Stomach (tissue), 9 donors: ENCODE results near the gene KRT14. TPM values are rescaled to one million over a fixed set of nuclear protein-coding genes. Genes with fewer than 3 reads are reported as not detected.

Experiments used
- DNase-seq, 2 donors: peaks; one replicate each; pipeline versions ENCODE4 v3.0.0 to v3.0.0-alpha.2; 2013 to 2019
- H3K27ac ChIP-seq, 5 donors: fragments of 200-600 bp in 4 of 5; sonication (generic) in 4 of 5; one replicate each; pipeline ENCODE4 v1.5.1; 2013 to 2019; ENCODE audit warnings: mild to moderate bottlenecking in 1 of 5, moderate library complexity in 1 of 5
- H3K27me3 ChIP-seq, 3 donors: fragments of 200-600 bp; sonication (generic); one replicate each; pipeline ENCODE4 v1.5.1; 2017 to 2019; ENCODE audit warnings: mixed run types in 1 of 3
- H3K36me3 ChIP-seq, 4 donors: fragments of 200-600 bp; sonication (generic); 1 replicate in 3 of 4; 2 replicates in 1 of 4; pipeline ENCODE4 v1.5.1; 2016 to 2019
- H3K4me1 ChIP-seq, 4 donors: fragments of 200-600 bp; sonication (generic); one replicate each; pipeline ENCODE4 v1.5.1; 2016 to 2019
- H3K4me3 ChIP-seq, 4 donors: fragments of 200-600 bp; sonication (generic) in 3 of 4; one replicate each; pipeline ENCODE4 v1.5.1; 2016 to 2019; ENCODE audit warnings: mild to moderate bottlenecking in 1 of 4
- H3K9me3 ChIP-seq, 4 donors: fragments of 200-600 bp; sonication (generic); one replicate each; pipeline ENCODE4 v1.5.1; 2016 to 2019
- CTCF ChIP-seq, 7 experiments: fragments of 450-650 bp in 4 of 7; fragments of 200-600 bp in 3 of 7; sonication (generic) in 3 of 7; IDR thresholded peaks; one replicate each; pipeline ENCODE4 v1.5.1; 2016 to 2019; ENCODE audit warnings: antibody characterized with exemption in 7 of 7, control low read depth in 2 of 7, mild to moderate bottlenecking in 1 of 7
- EP300 ChIP-seq: sonication (generic); formaldehyde crosslinking; IDR thresholded peaks from one replicate; pipeline ENCODE4 v1.6.1; 2017; ENCODE audit warnings: antibody characterized with exemption
- POLR2A ChIP-seq, 4 donors: fragments of 450-650 bp; IDR thresholded peaks; one replicate each; pipeline ENCODE4 v1.6.1; 2016; ENCODE audit warnings: antibody characterized with exemption in 4 of 4, control low read depth in 2 of 4, mild to moderate bottlenecking in 1 of 4, moderate library complexity in 1 of 4
- POLR2AphosphoS5 ChIP-seq, 3 donors: sonication (generic); formaldehyde crosslinking; IDR thresholded peaks; one replicate each; pipeline ENCODE4 v1.6.1; 2016; ENCODE audit warnings: antibody characterized with exemption in 3 of 3
- WGBS, 5 donors: extraction: QIAGEN DNeasy Blood & Tissue Kit in 3 of 5; methylation state at CpG; one replicate each; pipeline versions ENCODE4 v1.1.5 to v1.1.7; 2013 to 2018; 5-methylcytosine and 5-hydroxymethylcytosine counted together
- intact Hi-C: fragments of 100-400 bp; cut with DNase I; formaldehyde crosslinking; loops from one replicate; pipeline ENCODE4 v1.15.1; 2023; ENCODE audit warnings: low total_unique reads
- polyA plus RNA-seq, 3 donors: library from polyadenylated mRNA; stranded (reverse); fragments of 200-250 nt; gene quantifications; one replicate each; pipeline ENCODE4 v1.2.3, GENCODE V29; 2013
- total RNA-seq, 5 donors: library from RNA; depleted of rRNA; stranded (reverse); fragments of >200 nt; gene quantifications; one replicate each; pipeline versions ENCODE4 v1.1.0 to v1.2.3, GENCODE V29; 2014 to 2016
- donor health status: healthy with polysubstance abuse.
- donor health status: Bipolar disorder and iron deficiency.
- donor health status: healthy.

KRT14 gene
- total and polyA plus RNA-seq, 8 donors, result 1.3 to 164 (median 2.4) TPM; not detected in 5

- Histone ChIP-seq H3K9me3 (no peaks in the 10 kb centered on the region), H3K27me3 (peaks cover 0 to 58% (median 7%) of the 10 kb centered on the region in 3 donors), H3K4me1 (peaks cover 0 to 4% (median 0%) of the 10 kb centered on the region in 4 donors), H3K27ac (no peak overlapping the region), H3K36me3 (no peaks in the 10 kb centered on the region), H3K4me3 (no peak overlapping the region)
- no peak for DNase-seq
- WGBS, 5 donors, result 85 to 93% (median 89%) methylated on average over 2 of the region's 2 CpGs
- intact Hi-C loops, result loop anchor here (5.0 kb wide), 1 partner anchor 78 kb away; no protein-coding TSS in a partner anchor
- TF ChIP-seq POLR2AphosphoS5 (IDR thresholded peaks at IDR 0.05) (no peak), EP300 (no peak), POLR2A (IDR thresholded peaks at IDR 0.05) (no peak), CTCF (IDR thresholded peaks at IDR 0.05) (no peak)
These were observed 27.1 kb downstream of the KRT14 start for GRCh38 chr17:41559548-41559947.

GRCh38 chr17:41556931-41557330 lies 29.8 kb downstream of the KRT14 start:
- Histone ChIP-seq H3K27me3 (peaks cover 0 to 50% (median 7%) of the 10 kb centered on the region in 3 donors), H3K36me3 (no peaks in the 10 kb centered on the region), H3K27ac (no peak overlapping the region), H3K4me3 (no peak overlapping the region), H3K9me3 (no peaks in the 10 kb centered on the region), H3K4me1 (peaks cover 0 to 4% (median 0%) of the 10 kb centered on the region in 4 donors)
- DNase-seq, result no peak
- 71 to 84% (median 79%) methylated on average over 9 of the region's 9 CpGs for WGBS, 5 donors
- TF ChIP-seq EP300, result no peak
- no peak for TF ChIP-seq POLR2AphosphoS5 (IDR thresholded peaks at IDR 0.05)
- no peak for TF ChIP-seq POLR2A (IDR thresholded peaks at IDR 0.05)
- no peak for TF ChIP-seq CTCF (IDR thresholded peaks at IDR 0.05)
- intact Hi-C loops, result loop anchor here (5.0 kb wide), 1 partner anchor 80 kb away; no protein-coding TSS in a partner anchor

- H3K27ac ChIP-seq, result no peak overlapping the region
- intact Hi-C loops, result loop anchor here (5.0 kb wide), 1 partner anchor 81 kb away; no protein-coding TSS in a partner anchor
- no peak overlapping the region for H3K4me3 ChIP-seq
- 49 to 68% (median 63%) methylated on average over 5 of the region's 5 CpGs for WGBS, 5 donors
- H3K9me3 ChIP-seq, result no peaks in the 10 kb centered on the region
- peaks cover 0 to 4% (median 0%) of the 10 kb centered on the region in 4 donors for H3K4me1 ChIP-seq
- no peaks in the 10 kb centered on the region for H3K36me3 ChIP-seq
- DNase-seq, result no peak
- peaks cover 0 to 49% (median 7%) of the 10 kb centered on the region in 3 donors for H3K27me3 ChIP-seq
- TF ChIP-seq POLR2AphosphoS5 (IDR thresholded peaks at IDR 0.05), result no peak
- TF ChIP-seq CTCF (IDR thresholded peaks at IDR 0.05), result no peak
- no peak for TF ChIP-seq EP300
- TF ChIP-seq POLR2A (IDR thresholded peaks at IDR 0.05), result no peak
These were observed 30.4 kb downstream of the KRT14 start for GRCh38 chr17:41556306-41556705.

GRCh38 chr17:41555105-41555887 lies 31.4 kb downstream of the KRT14 start:
- Histone ChIP-seq H3K36me3 (no peaks in the 10 kb centered on the region), H3K4me3 (no peak overlapping the region), H3K27ac (no peak overlapping the region), H3K9me3 (no peaks in the 10 kb centered on the region), H3K27me3 (peaks cover 0 to 44% (median 7%) of the 10 kb centered on the region in 3 donors), H3K4me1 (peaks cover 0 to 4% (median 0%) of the 10 kb centered on the region in 4 donors)
- DNase-seq, result no peak
- TF ChIP-seq POLR2AphosphoS5 (IDR thresholded peaks at IDR 0.05), result no peak
- TF ChIP-seq CTCF (IDR thresholded peaks at IDR 0.05), result no peak
- TF ChIP-seq POLR2A (IDR thresholded peaks at IDR 0.05), result no peak
- TF ChIP-seq EP300, result no peak
- intact Hi-C loops, result loop anchor here (5.0 kb wide), 1 partner anchor 82 kb away; no protein-coding TSS in a partner anchor
- 45 to 60% (median 50%) methylated on average over 5 of the region's 5 CpGs for WGBS, 5 donors
